T-cell (primary cell): ENCODE data around the gene P2RY11. TPM values are rescaled to one million over a fixed set of nuclear protein-coding genes. Genes with fewer than 3 reads are reported as not detected.

Experiments used
- ATAC-seq, 4 experiments: fragments of 200-7000 bp in 3 of 4; fragments of 150-1000 bp in 1 of 4; cut with Tn5 transposase; replicated peaks in 1 of 4; 1 replicate in 3 of 4; 2 replicates in 1 of 4; pipeline ENCODE4 v1.10.0; 2021; ENCODE audit warnings: moderate library complexity in 3 of 4, mild to moderate bottlenecking in 2 of 4, moderate number of reproducible peaks in 1 of 4
- CTCF ChIA-PET, 2 donors: fragments of 300-600 bp; sonication (Branson Sonifier 250); formaldehyde crosslinking; loops; one replicate each; lab custom pipeline; 2022; ENCODE audit warnings: antibody characterized with exemption in 2 of 2; lab: Charles Lee
- POLR2A ChIA-PET, 2 donors: fragments of 300-600 bp; sonication (Branson Sonifier 250); formaldehyde crosslinking; loops; one replicate each; lab custom pipeline; 2022; ENCODE audit warnings: antibody characterized with exemption in 2 of 2; lab: Charles Lee
- DNase-seq, 35 experiments: peaks; one replicate each; pipeline versions ENCODE4 v3.0.0 to v3.0.0-alpha.2; 2013 to 2023
- H3K27ac ChIP-seq: one replicate; pipeline ENCODE4 v1.5.1; 2013; ENCODE audit warnings: low read length
- H3K27me3 ChIP-seq, 2 experiments: replicated peaks in 1 of 2; 1 replicate in 1 of 2; 2 replicates in 1 of 2; pipeline versions ENCODE4 v1.6.1 to v1.7.0; 2013; ENCODE audit warnings: low read length in 1 of 2, mixed read lengths in 1 of 2; ENCODE audit not compliant: control insufficient read depth in 2 of 2, insufficient read depth in 2 of 2; ENCODE audit errors: extremely low read depth in 1 of 2
- H3K36me3 ChIP-seq, 2 donors: 1 replicate in 1 of 2; 2 replicates in 1 of 2; pipeline versions ENCODE4 v1.6.1 to v1.7.0; 2013; ENCODE audit warnings: low read length in 1 of 2; ENCODE audit not compliant: control insufficient read depth in 2 of 2, insufficient read depth in 1 of 2; ENCODE audit errors: extremely low read depth in 1 of 2
- H3K4me1 ChIP-seq, 2 experiments: 1 replicate in 1 of 2; 2 replicates in 1 of 2; pipeline versions ENCODE4 v1.6.1 to v1.7.0; 2013; ENCODE audit warnings: low read length in 2 of 2, mixed read lengths in 1 of 2; ENCODE audit not compliant: insufficient read depth in 2 of 2, control insufficient read depth in 1 of 2; ENCODE audit errors: extremely low read depth in 1 of 2
- H3K4me3 ChIP-seq, 2 donors: 1 replicate in 1 of 2; 2 replicates in 1 of 2; pipeline versions ENCODE4 v1.5.1 to v1.7.0; 2013; ENCODE audit warnings: mild to moderate bottlenecking in 2 of 2, low read length in 1 of 2, moderate library complexity in 1 of 2; ENCODE audit not compliant: control insufficient read depth in 1 of 2; ENCODE audit errors: extremely low read depth in 1 of 2
- H3K9me3 ChIP-seq: 2 replicates; pipeline ENCODE4 v1.7.0; 2013
- H3K27ac Mint-ChIP-seq, 2 donors: one replicate each; pipeline ENCODE4 v1.8.0; 2020 to 2021; ENCODE audit warnings: mild to moderate bottlenecking in 2 of 2, mixed read lengths in 2 of 2
- H3K27me3 Mint-ChIP-seq, 2 donors: one replicate each; pipeline ENCODE4 v1.8.0; 2021 to 2022; ENCODE audit warnings: mixed read lengths in 2 of 2
- H3K36me3 Mint-ChIP-seq: one replicate; pipeline ENCODE4 v1.8.0; 2021; ENCODE audit warnings: mixed read lengths
- H3K4me1 Mint-ChIP-seq, 3 donors: one replicate each; pipeline ENCODE4 v1.8.0; 2020 to 2022; ENCODE audit warnings: mixed read lengths in 3 of 3, mild to moderate bottlenecking in 1 of 3
- H3K4me3 Mint-ChIP-seq, 3 donors: one replicate each; pipeline ENCODE4 v1.8.0; 2020 to 2022; ENCODE audit warnings: mild to moderate bottlenecking in 3 of 3, mixed read lengths in 3 of 3, moderate library complexity in 3 of 3
- H3K9me3 Mint-ChIP-seq, 3 donors: one replicate each; pipeline ENCODE4 v1.8.0; 2020 to 2022; ENCODE audit warnings: mixed read lengths in 3 of 3
- whole genome bisulfite sequencing: methylation state at CpG from one replicate; pipeline ENCODE4 v1.1.5; 2013; ENCODE audit warnings: missing lambda C conversion rate; ENCODE audit not compliant: insufficient coverage; 5-methylcytosine and 5-hydroxymethylcytosine counted together
- total RNA-seq, 35 experiments: library from RNA in 6 of 35; stranded (reverse) in 6 of 35; fragments of 120-200 nt in 1 of 35; gene quantifications; one replicate each; pipeline versions ENCODE4 v1.2.1 to v1.2.4 and lab custom pipeline; 2013 to 2026

Gene P2RY11
- total RNA-seq, 5 donors from 2014 or later (not counting 1 experiment from before 2014, with no cell fraction given): 58.8 to 75.2 (median 61.7) TPM

DNA sequence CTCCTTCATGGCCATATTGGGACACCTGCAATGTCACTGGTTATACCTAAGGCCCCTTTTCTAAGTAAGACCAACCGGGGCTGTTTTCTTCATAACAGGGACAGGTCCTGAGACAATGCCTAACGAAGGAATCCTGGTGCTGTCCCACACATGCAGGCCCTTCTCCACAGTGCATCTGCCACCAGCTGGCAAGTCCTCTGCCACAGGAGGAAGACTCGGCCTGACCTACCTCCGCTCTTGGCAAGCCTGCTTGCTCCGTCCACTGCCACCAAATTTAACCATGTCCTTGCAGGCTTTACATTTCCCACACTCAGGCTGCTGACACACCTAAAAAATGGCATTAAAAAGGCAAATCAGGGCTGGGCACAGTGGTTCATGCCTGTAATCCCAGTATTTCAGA is 40.0 kb downstream of the P2RY11 start:
- no peak overlapping the region for H3K4me3 Mint-ChIP-seq
- peaks cover 0 to under 1% (median 0%) of the 10 kb centered on the region in 3 donors for H3K4me1 Mint-ChIP-seq
- no peaks in the 10 kb centered on the region for H3K27me3 Mint-ChIP-seq
- 100% methylated on average over 3 of the region's 5 CpGs for WGBS
- POLR2A ChIA-PET: no interaction called here
- no peaks in the 10 kb centered on the region for H3K27me3 ChIP-seq
- DNase-seq: no peak
- H3K9me3 ChIP-seq: no peaks in the 10 kb centered on the region
- peaks cover 54% of the 10 kb centered on the region for H3K36me3 Mint-ChIP-seq
- H3K27ac ChIP-seq: no peak overlapping the region
- peaks cover 21 to 82% of the 10 kb centered on the region in 2 donors for H3K36me3 ChIP-seq
- H3K27ac Mint-ChIP-seq: peak overlapping the region in 1 of 2 donors; percentile 64
- no peak overlapping the region for H3K4me3 ChIP-seq
- ATAC-seq: no peak
- CTCF ChIA-PET: no interaction called here
- H3K4me1 ChIP-seq: no peaks in the 10 kb centered on the region
- H3K9me3 Mint-ChIP-seq: no peaks in the 10 kb centered on the region

DNA sequence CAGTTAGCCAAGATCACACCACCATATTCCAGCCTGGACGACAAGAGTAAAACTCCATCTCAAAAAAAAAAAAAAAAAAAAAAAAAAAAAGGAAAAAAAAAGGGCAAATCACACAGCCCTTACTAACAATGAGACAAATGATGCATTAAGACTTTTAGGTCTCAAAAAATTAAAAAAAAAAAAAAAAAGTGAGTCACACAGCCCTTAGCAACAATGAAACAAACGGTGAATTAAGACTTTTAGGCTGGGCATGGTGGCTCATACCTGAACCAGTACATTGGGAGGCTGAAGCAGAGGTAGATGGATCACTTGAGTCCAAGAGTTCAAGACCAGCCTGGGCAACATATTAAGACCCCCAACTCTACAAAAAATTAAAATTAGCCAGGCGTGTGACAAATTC is 40.6 kb downstream of the P2RY11 start:
- Mint-ChIP-seq H3K4me1 (no peaks in the 10 kb centered on the region), H3K36me3 (peaks cover 57% of the 10 kb centered on the region), H3K9me3 (no peaks in the 10 kb centered on the region), H3K27ac (no peak overlapping the region), H3K4me3 (no peak overlapping the region), H3K27me3 (no peaks in the 10 kb centered on the region)
- H3K27ac ChIP-seq: no peak overlapping the region
- ChIA-PET CTCF (no interaction called here), POLR2A (no interaction called here)
- DNase-seq (no peak), ATAC-seq (no peak)
- H3K4me3 ChIP-seq: no peak overlapping the region
- WGBS: 100% methylated on average over 1 of the region's 3 CpGs
- peaks cover 21 to 80% of the 10 kb centered on the region in 2 donors for H3K36me3 ChIP-seq
- H3K27me3 ChIP-seq: no peaks in the 10 kb centered on the region
- no peaks in the 10 kb centered on the region for H3K4me1 ChIP-seq
- no peaks in the 10 kb centered on the region for H3K9me3 ChIP-seq

DNA sequence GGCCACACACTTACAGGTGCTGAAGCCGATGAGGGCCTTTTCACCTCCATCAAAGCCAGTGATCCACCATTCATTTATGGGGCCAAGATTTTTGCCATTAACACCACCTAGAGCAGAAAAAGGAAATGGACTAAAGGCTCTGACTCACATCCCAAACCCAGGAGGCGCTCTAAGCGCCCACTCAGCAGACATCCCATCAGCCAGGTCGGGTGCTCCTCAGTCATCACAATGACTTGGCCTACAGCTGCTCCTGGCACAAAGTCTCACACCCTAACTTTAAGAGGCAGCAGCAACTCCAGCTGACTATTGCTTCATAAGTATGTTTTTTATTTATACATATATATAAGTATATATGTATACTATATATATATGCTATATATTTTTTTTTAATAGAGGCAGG is 44.3 kb downstream of the P2RY11 start:
- ChIA-PET POLR2A (no interaction called here), CTCF (no interaction called here)
- DNase-seq (no peak), ATAC-seq (no peak)
- no peak overlapping the region for H3K4me3 ChIP-seq
- H3K27me3 ChIP-seq: no peaks in the 10 kb centered on the region
- no peaks in the 10 kb centered on the region for H3K9me3 ChIP-seq
- Mint-ChIP-seq H3K4me1 (no peaks in the 10 kb centered on the region), H3K27ac (no peak overlapping the region), H3K9me3 (no peaks in the 10 kb centered on the region), H3K36me3 (peaks cover 63% of the 10 kb centered on the region), H3K4me3 (no peak overlapping the region), H3K27me3 (no peaks in the 10 kb centered on the region)
- no peak overlapping the region for H3K27ac ChIP-seq
- peaks cover 40 to 89% of the 10 kb centered on the region in 2 donors for H3K36me3 ChIP-seq
- 92% methylated on average over 4 of the region's 4 CpGs for WGBS
- H3K4me1 ChIP-seq: no peaks in the 10 kb centered on the region

DNA sequence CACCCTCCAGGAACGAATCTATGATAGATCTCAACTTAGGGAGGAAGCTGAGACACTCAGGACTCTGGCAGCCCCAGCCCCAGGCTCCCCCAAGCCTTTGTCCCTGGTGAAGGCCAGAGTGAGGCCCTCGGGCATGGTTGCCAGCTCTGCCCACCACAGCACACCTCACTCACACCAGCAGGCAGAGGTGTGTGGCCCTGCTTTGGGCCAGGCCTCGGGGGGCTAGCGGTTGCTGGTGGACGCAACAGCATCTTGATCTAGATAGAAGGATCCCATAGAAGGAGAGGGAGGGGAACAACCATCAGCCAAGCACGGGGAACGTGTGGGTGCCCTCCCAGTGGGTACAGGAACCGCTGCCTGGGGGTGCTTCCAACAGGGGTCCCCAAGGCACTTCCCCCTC is 46.6 kb downstream of the P2RY11 start:
- Mint-ChIP-seq H3K27ac (peak overlapping the region in 1 of 2 donors; percentile 58), H3K36me3 (peaks cover 61% of the 10 kb centered on the region), H3K4me1 (no peaks in the 10 kb centered on the region), H3K4me3 (no peak overlapping the region), H3K9me3 (no peaks in the 10 kb centered on the region), H3K27me3 (no peaks in the 10 kb centered on the region)
- DNase-seq (no peak), ATAC-seq (no peak)
- POLR2A ChIA-PET: no interaction called here
- CTCF ChIA-PET: no interaction called here
- Histone ChIP-seq H3K36me3 (peaks cover 38 to 89% of the 10 kb centered on the region in 2 donors), H3K9me3 (no peaks in the 10 kb centered on the region), H3K27ac (no peak overlapping the region), H3K4me1 (no peaks in the 10 kb centered on the region), H3K27me3 (no peaks in the 10 kb centered on the region), H3K4me3 (no peak overlapping the region)
- 90% methylated on average over 1 of the region's 8 CpGs for WGBS

DNA sequence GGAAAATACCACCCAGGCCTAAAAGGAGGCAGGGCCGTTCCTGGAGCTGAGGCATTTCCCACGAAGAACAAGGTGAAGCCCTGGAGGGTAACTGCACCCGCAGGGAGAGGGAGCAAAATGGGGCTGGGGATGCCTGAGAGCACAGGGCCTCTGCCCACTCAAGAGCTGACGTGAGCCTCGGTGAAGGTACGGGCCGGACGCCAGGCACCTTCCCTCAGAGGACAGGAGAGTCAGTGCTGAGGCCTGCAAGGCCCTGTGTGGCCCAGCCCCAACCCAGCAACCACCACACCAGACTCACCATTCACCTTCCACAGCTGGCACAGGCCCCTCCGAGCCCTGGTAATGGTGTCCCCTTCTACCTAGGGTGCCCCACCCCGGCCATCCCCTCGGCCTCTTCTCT is 47.0 kb downstream of the P2RY11 start:
- no peaks in the 10 kb centered on the region for H3K9me3 ChIP-seq
- no peaks in the 10 kb centered on the region for H3K9me3 Mint-ChIP-seq
- peaks cover 42 to 94% of the 10 kb centered on the region in 2 donors for H3K36me3 ChIP-seq
- ChIA-PET CTCF (no interaction called here), POLR2A (no interaction called here)
- no peak overlapping the region for H3K27ac Mint-ChIP-seq
- no peak overlapping the region for H3K27ac ChIP-seq
- H3K4me3 ChIP-seq: no peak overlapping the region
- no peaks in the 10 kb centered on the region for H3K4me1 Mint-ChIP-seq
- H3K27me3 Mint-ChIP-seq: no peaks in the 10 kb centered on the region
- H3K36me3 Mint-ChIP-seq: peaks cover 63% of the 10 kb centered on the region
- H3K27me3 ChIP-seq: no peaks in the 10 kb centered on the region
- no peak for DNase-seq
- no peaks in the 10 kb centered on the region for H3K4me1 ChIP-seq
- H3K4me3 Mint-ChIP-seq: no peak overlapping the region
- 95% methylated on average over 11 of the region's 11 CpGs for WGBS
- ATAC-seq: no peak

DNA sequence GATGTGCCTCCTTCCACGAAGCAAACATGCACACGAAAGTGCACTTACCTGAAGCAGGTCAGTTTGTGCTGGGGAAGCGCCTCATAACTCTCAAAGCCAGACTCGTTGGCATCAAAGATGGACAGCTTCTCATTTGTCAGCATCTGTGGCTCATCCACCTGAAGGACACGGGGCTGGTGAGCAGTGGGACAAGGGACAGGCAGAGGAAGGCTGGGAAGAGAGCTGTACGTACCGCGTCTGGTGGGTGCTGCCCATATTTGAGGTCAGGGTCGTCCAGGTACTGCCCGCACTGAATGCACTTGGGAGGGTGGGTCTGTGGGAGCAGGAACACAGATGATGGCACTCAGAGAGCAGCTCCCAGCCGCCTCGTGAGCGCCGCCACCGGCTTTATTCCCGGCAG is 48.1 kb downstream of the P2RY11 start:
- Mint-ChIP-seq H3K9me3 (no peaks in the 10 kb centered on the region), H3K4me1 (no peaks in the 10 kb centered on the region), H3K27me3 (no peaks in the 10 kb centered on the region), H3K4me3 (no peak overlapping the region), H3K36me3 (peaks cover 55% of the 10 kb centered on the region), H3K27ac (no peak overlapping the region)
- Histone ChIP-seq H3K27me3 (no peaks in the 10 kb centered on the region), H3K9me3 (no peaks in the 10 kb centered on the region), H3K27ac (no peak overlapping the region), H3K4me1 (no peaks in the 10 kb centered on the region), H3K4me3 (no peak overlapping the region), H3K36me3 (peaks cover 43 to 95% of the 10 kb centered on the region in 2 donors)
- ChIA-PET POLR2A (no interaction called here), CTCF (no interaction called here)
- WGBS: 98% methylated on average over 11 of the region's 16 CpGs
- DNase-seq (no peak), ATAC-seq (no peak)

DNA sequence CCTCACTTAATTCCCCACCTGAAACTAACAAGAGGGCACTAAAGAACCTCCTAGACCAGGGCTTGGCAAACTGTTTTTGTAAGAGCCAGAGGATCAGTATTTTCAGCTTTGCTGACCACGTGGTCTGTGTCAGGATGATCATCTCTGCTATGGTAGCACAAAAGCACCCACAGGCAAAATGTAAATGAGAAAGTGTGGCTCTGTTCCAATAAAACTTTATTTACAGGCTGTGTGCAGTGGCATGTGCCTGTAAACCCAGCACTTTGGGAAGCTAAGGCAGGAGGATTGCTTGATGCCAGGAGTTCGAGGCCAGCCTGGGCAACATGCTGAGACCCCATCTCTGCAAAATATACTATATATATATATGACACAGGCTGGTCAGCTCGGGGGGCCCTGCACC is 52.0 kb downstream of the P2RY11 start:
- peaks cover 48% of the 10 kb centered on the region for H3K36me3 Mint-ChIP-seq
- WGBS: 100% methylated on average over 1 of the region's 3 CpGs
- Histone ChIP-seq H3K9me3 (no peaks in the 10 kb centered on the region), H3K27ac (no peak overlapping the region), H3K36me3 (peaks cover 44 to 92% of the 10 kb centered on the region in 2 donors), H3K4me3 (no peak overlapping the region), H3K27me3 (no peaks in the 10 kb centered on the region), H3K4me1 (peaks cover 0 to 2% of the 10 kb centered on the region in 2 experiments)
- peak overlapping the region in 1 of 2 donors; percentile 52 for H3K27ac Mint-ChIP-seq
- no peaks in the 10 kb centered on the region for H3K27me3 Mint-ChIP-seq
- CTCF ChIA-PET: interaction anchor here in 1 of 2 donors (0.6 kb wide), 1 partner anchor 624 kb away, joined by 7 read pairs; no protein-coding TSS in a partner anchor
- ATAC-seq (no peak), DNase-seq (no peak)
- peaks cover 0 to 6% (median 6%) of the 10 kb centered on the region in 3 donors for H3K4me1 Mint-ChIP-seq
- H3K9me3 Mint-ChIP-seq: no peaks in the 10 kb centered on the region
- POLR2A ChIA-PET: no interaction called here
- H3K4me3 Mint-ChIP-seq: no peak overlapping the region
